DOHH2 (cell line): ENCODE data around the gene PLCL1.

Source experiments
- EZH2phosphoT487 ChIP-seq: fragments of 200-600 bp; sonication (generic); IDR thresholded peaks from 2 replicates; pipeline ENCODE4 v1.6.1; 2017; ENCODE audit warnings: borderline replicate concordance, mild to moderate bottlenecking, antibody characterized with exemption, low read length, moderate library complexity, mixed read lengths
- TF ChIP-seq, protein P1 (sequence below): fragments of 200-600 bp; sonication (generic); IDR thresholded peaks from one replicate; pipeline ENCODE4 v1.5.1; 2014; ENCODE audit warnings: antibody characterized with exemption, mild to moderate bottlenecking, low read depth, low read length; ENCODE audit not compliant: poor library complexity, severe bottlenecking

DNA sequence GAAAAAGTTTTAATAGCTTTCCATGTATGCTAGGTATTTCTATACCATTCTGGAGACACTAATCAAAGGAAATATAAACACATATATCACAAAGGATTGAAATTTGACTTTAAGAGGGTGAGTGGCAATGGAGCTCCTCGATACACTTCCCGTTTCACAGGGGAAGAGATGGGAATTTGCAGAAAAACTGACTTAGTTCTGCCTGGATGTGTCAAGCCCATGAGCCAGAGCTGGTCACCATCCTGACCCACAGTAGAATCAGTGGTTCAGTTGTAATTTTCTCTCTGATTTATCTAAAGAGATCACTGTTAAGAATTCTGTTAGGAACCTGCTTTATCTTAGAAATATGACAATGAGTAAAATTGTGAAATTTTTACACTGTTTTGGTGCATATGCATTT, 34.2 kb downstream of the PLCL1 start:
- TF ChIP-seq, protein P1, sequence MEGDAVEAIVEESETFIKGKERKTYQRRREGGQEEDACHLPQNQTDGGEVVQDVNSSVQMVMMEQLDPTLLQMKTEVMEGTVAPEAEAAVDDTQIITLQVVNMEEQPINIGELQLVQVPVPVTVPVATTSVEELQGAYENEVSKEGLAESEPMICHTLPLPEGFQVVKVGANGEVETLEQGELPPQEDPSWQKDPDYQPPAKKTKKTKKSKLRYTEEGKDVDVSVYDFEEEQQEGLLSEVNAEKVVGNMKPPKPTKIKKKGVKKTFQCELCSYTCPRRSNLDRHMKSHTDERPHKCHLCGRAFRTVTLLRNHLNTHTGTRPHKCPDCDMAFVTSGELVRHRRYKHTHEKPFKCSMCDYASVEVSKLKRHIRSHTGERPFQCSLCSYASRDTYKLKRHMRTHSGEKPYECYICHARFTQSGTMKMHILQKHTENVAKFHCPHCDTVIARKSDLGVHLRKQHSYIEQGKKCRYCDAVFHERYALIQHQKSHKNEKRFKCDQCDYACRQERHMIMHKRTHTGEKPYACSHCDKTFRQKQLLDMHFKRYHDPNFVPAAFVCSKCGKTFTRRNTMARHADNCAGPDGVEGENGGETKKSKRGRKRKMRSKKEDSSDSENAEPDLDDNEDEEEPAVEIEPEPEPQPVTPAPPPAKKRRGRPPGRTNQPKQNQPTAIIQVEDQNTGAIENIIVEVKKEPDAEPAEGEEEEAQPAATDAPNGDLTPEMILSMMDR, result no peak
- no peak for TF ChIP-seq EZH2phosphoT487
